Activated CD4-positive, alpha-beta T cell treated with anti-CD3 and anti-CD28 coated beads, Interleukin-2, amount 50 U/mL, for 48 hours (primary cell): Measurements from ENCODE around the gene STK24.
"Not testable (repeated sequence)": the region's sequence is repeated elsewhere in the genome, so short reads cannot be mapped to it uniquely, and the experiment has no call there.

ENCODE experiments used
- DNase-seq, 2 experiments: peaks; one replicate each; pipeline ENCODE4 v3.0.0-alpha.2; 2020

STK24 gene

GRCh38 chr13:98576963-98577835 is at the start of gene STK24:
TSS of gene STK24 (minus strand) at chr13:98577107. CDS start at chr13:98576786, 321 bp downstream.
- DNase-seq, result peak; percentile 60 to 65

GRCh38 chr13:98626298-98626935 is 49.5 kb upstream of the STK24 start:
- DNase-seq, result no peak

GRCh38 chr13:98624589-98624988 is 47.7 kb upstream of the STK24 start:
- DNase-seq, result not testable (repeated sequence)

DNA sequence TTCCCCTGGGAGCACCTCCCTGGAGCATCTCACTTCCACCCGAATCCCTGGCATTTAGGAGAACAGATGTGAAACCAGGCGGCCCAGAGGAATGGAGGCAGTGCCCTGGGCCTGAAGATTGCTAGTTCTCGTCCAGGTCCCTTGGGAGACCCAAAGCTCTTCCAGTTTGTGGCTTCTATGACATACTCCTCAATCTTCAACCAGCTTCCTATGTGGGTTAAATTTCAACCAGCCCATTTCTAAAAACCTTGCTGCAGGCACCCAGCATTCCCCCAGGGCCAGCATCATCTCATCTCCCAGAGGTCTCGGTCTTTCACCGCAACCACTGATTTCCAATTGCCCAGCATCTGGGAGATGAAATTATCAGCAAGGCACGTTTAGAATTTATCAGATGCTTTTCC is 46.0 kb upstream of the STK24 start:
- DNase-seq, result no peak

GRCh38 chr13:98619556-98619955 is 42.6 kb upstream of the STK24 start:
- DNase-seq, result no peak

GRCh38 chr13:98615595-98615994 is 38.7 kb upstream of the STK24 start:
- DNase-seq, result not testable (repeated sequence)

GRCh38 chr13:98613591-98613990 is 36.7 kb upstream of the STK24 start:
- DNase-seq, result no peak

DNA sequence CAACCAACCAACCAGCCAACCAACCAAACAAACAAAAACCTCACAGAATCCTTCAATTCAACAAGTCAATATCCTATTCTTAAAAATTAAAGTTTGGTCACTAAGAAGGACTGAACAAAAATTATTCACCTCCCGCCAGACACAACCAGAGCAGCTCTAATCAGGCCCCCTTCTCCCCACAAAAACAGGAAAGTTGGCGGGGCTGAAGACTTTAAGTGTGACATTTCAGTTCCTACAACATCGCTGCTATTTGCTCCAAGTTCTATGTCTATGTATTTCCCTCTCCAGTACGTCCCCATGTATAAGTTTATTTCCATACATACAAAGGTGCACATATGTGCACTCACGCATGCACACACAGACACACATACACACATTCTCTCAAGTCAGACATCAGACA is 32.8 kb upstream of the STK24 start:
- DNase-seq, result no peak

GRCh38 chr13:98606296-98606695 is 29.4 kb upstream of the STK24 start:
- DNase-seq, result no peak

- no peak for DNase-seq
These were observed 22.8 kb upstream of the STK24 start for GRCh38 chr13:98599502-98600328.

DNA sequence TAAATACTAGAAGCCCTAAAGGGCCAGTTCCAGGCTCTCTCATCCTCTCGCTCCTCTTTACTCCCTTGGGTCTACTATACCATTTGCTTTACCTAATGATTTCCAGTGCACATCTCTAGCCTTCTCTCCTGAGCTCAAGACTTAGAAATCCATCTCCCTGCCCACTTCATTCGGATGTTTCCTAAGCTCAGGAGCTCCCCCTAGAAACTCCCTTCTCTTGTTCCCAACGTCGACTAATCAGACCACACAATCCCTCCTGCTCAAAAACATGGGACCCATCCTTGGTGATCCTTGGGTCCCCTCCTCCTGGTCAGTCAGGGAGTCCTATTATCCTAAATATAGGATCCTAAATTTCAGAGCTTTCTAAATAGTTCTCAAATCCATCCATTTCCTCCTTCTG is 21.1 kb upstream of the STK24 start:
- DNase-seq, result no peak

GRCh38 chr13:98595134-98595533 is 18.2 kb upstream of the STK24 start:
- no peak for DNase-seq

- DNase-seq, result no peak
These were observed 15.4 kb upstream of the STK24 start for GRCh38 chr13:98592362-98592732.

DNA sequence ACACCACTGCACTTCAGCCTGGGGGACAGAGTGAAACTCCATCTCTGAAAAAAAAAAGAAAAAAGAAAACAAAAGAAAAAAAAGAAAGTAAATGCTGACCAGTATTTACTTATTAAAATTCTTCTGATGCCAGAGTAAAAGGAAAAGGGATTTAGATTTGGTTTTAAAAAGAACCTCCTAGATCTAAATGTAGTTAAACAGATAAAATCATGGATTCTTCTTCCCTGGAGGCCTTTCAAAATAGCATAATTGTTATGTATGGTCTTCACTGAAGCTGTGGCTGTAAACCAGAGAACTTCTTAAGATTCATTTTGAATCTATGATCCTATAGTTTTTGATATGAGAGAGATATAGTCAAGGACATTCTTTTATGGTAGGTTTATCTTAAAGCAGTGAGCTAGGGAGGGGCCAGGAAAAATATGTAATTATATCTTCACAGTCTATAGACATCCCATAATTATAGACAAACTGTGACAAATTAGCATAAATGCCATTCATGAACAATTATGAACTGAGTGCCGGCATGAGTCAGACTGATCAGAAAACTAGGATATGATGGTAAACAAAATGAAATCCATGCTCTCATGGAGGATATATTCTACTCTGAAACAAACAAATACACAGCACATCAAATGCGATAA is 14.9 kb upstream of the STK24 start:
- DNase-seq, result no peak

GRCh38 chr13:98590471-98590870 is 13.6 kb upstream of the STK24 start:
- DNase-seq, result not testable (repeated sequence)

DNA sequence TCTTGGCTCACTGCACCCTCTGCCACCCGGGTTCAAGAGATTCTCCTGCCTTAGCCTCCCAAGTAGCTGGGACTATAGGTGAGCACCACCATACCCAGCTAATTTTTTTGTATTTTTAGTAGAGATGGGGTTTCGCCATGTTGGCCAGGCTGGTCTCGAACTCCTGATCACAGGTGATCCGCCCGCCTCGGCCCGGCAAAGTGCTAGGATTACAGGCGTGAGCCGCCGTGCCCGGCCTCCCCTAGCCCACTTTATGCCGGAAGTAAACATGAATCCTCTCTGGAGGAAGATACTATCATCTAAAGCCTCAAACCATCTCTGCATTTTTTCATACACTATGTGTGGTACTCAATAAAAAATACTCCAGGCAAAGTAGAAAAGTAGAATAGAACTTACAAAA is 12.6 kb upstream of the STK24 start:
- not testable (repeated sequence) for DNase-seq

DNA sequence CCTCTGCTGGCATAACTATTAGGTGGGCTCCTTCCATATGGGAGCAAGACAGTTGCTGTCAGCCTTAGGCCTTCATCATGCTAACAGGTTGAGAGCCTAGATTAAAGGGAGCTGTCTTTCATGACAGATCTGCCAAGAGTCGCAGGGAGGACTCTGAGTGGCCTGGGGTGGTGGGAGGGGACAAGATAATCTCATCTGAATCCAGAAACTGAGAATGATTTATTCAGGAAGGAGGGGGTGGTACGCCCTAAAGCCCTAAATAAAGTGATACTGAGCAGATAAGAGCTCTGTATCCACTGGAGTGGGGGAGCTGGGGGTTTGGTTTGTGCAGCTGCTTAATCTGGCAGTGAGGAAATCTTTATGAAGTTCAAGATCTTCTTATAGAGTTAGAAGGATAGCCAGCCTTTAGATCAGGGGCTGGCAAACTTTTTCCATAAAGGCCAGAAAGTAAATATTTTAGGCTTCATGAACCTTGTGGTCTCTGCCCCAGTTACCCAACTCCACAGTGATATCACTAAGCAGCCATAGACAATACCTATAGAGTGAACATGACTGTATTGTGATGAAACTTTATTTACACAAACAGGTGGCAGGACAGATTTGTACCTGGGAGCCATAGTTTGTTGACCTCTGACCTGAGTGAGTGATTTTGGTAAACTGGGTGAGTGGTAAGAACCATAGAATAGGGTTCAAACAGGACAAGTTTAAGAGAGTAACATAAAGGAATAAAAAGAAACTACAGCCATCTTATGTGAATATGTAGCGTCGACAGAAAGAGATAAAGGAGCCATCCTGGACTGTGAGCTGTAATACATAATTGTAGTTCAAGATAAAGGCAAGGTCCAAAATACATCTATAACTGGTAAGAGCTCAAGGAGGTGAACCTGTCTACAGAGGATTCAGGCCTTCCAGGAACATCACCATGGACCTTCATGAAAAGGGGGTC is 9.8 kb upstream of the STK24 start:
- DNase-seq, result no peak

- DNase-seq, result no peak
These were observed 9.0 kb upstream of the STK24 start for GRCh38 chr13:98585946-98586345.

DNA sequence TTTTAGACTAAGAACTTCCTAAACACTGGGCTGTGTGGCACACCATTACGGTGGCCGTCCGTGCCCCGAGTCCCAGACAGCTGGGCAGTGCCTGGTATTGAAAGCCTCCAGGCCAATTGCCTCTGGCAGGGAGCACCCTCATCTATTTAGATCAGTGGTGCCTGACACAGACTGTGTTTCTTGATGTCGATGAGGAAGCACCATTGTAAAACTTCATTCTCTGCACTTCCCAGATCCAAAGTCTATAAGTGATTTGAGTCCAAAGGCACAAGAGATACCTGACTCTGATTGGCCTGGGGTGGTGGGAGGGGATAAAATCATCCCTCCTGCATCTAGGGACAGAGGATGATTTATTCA is 8.5 kb upstream of the STK24 start:
- no peak for DNase-seq

DNA sequence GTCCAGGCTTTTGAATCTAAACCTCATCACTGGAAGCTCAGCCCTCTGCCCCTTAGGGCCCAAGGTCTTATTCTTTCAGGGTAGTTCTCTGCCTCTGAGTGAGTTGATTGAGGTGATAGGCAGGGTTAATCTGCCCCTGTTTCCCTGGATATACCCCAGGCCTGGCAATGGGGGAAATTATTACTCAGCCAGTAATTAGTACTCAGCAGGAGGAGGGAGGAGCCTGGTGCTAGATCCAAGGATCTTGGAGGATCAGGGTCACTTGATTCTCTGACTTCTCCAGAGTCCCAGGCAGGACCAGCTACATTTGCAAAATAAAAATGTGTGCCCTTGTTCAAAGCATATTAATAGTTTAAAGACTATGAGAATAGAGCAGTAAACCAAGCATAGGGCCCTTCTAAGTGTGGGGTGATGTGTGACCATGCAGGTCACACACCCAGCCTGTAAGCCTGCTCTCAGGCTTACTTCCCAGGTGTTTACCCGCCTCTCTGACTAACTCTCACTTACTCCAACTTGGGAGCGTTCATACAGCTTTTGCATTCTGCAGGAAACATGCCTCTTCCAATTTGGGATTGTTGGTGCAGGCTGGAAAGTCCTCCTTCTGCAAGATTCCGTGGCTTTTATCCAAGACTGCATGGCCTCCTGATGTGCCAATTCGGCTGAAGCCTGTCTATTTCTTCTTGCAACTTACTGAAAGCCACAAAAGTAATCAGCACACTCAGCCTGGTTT is 7.9 kb upstream of the STK24 start:
- DNase-seq, result no peak

DNA sequence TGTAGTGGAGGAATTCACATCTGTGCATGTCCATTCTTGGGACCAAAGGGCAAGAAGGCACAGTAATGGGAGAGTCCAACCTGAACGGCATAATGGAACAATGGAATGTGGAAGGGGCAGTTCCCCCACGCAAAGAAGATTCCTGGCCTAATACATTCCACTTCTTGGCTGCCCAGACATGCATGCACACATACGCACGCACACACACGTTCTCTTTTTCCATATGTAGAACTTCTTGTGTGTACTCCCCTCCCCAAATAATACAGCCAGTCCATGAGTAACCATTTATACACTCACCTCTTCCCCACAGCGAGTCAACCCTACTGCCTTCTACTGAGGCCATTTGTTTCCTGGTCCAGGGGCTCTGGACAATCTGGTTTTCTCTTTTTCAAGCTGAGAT is 6.0 kb upstream of the STK24 start:
- DNase-seq, result no peak
